Lung (tissue), 12 donors: Measurements from ENCODE around the gene SEMA5B. TPM values are rescaled to one million over a fixed set of nuclear protein-coding genes. Genes with fewer than 3 reads are reported as not detected.

Experiments
- ATAC-seq: fragments of 200-7000 bp; cut with Tn5 transposase; one replicate; pipeline ENCODE4 v1.9.1; 2020; ENCODE audit warnings: moderate number of reproducible peaks; ENCODE audit not compliant: insufficient read depth, low FRiP score
- DNase-seq, 3 donors: peaks; one replicate each; pipeline ENCODE4 v3.0.0-alpha.2; 2013 to 2017
- H3K27ac ChIP-seq, 2 donors: one replicate each; pipeline ENCODE4 v1.5.1; 2013; ENCODE audit warnings: mild to moderate bottlenecking in 2 of 2, moderate library complexity in 2 of 2, control low read depth in 1 of 2, inconsistent platforms in 1 of 2, low read depth in 1 of 2, low read length in 1 of 2
- H3K27me3 ChIP-seq, 3 donors: one replicate each; pipeline ENCODE4 v1.5.1; 2013; ENCODE audit warnings: low read length in 2 of 3; ENCODE audit not compliant: control insufficient read depth in 3 of 3, insufficient read depth in 3 of 3
- H3K36me3 ChIP-seq, 4 donors: one replicate each; pipeline ENCODE4 v1.5.1; 2013; ENCODE audit warnings: low read length in 4 of 4, mild to moderate bottlenecking in 1 of 4, moderate library complexity in 1 of 4; ENCODE audit not compliant: control insufficient read depth in 4 of 4, insufficient read depth in 4 of 4
- H3K4me1 ChIP-seq, 5 donors: one replicate each; pipeline ENCODE4 v1.5.1; 2013; ENCODE audit warnings: low read length in 5 of 5, mild to moderate bottlenecking in 2 of 5, moderate library complexity in 1 of 5; ENCODE audit not compliant: control insufficient read depth in 5 of 5, insufficient read depth in 5 of 5
- H3K4me3 ChIP-seq: one replicate; pipeline ENCODE4 v1.5.1; 2013; ENCODE audit warnings: mild to moderate bottlenecking, control low read depth, moderate library complexity
- H3K9ac ChIP-seq, 2 donors: one replicate each; pipeline ENCODE4 v1.5.1; 2013; ENCODE audit warnings: low read length in 2 of 2, control low read depth in 1 of 2; ENCODE audit not compliant: insufficient read depth in 1 of 2
- H3K9me3 ChIP-seq, 4 donors: one replicate each; pipeline ENCODE4 v1.5.1; 2013; ENCODE audit warnings: low read length in 3 of 4, mild to moderate bottlenecking in 1 of 4, moderate library complexity in 1 of 4; ENCODE audit not compliant: control insufficient read depth in 4 of 4, insufficient read depth in 3 of 4
- WGBS, 2 donors: extraction: QIAGEN DNeasy Blood & Tissue Kit; methylation state at CpG; one replicate each; pipeline ENCODE4 v1.1.7; 2013; 5-methylcytosine and 5-hydroxymethylcytosine counted together
- polyA plus RNA-seq, 2 donors: library from polyadenylated mRNA; stranded (reverse); fragments of 200-250 nt; gene quantifications; one replicate each; pipeline ENCODE4 v1.2.1, GENCODE V29; 2013
- total RNA-seq, 2 donors: library from RNA; depleted of rRNA in 1 of 2; stranded (reverse); fragments of >200 nt in 1 of 2; gene quantifications; one replicate each; pipeline ENCODE4 v1.2.1, GENCODE V29; 2014 to 2021
- TF ChIP-seq, protein P1 (sequence below): IDR thresholded peaks from 2 replicates; pipeline ENCODE4 v1.5.1; 2012; ENCODE audit warnings: mild to moderate bottlenecking; ENCODE audit errors: control extremely low read depth, extremely low read depth
- donor health status: control.
- donor health status: control.
- donor health status: Bipolar disorder and iron deficiency.
- donor health status: healthy.
- donor health status: DM: yes; HTN: yes; CAD: no.

The SEMA5B gene
- total and polyA plus RNA-seq, 4 donors, result 0.30 to 2.2 (median 0.48) TPM

DNA sequence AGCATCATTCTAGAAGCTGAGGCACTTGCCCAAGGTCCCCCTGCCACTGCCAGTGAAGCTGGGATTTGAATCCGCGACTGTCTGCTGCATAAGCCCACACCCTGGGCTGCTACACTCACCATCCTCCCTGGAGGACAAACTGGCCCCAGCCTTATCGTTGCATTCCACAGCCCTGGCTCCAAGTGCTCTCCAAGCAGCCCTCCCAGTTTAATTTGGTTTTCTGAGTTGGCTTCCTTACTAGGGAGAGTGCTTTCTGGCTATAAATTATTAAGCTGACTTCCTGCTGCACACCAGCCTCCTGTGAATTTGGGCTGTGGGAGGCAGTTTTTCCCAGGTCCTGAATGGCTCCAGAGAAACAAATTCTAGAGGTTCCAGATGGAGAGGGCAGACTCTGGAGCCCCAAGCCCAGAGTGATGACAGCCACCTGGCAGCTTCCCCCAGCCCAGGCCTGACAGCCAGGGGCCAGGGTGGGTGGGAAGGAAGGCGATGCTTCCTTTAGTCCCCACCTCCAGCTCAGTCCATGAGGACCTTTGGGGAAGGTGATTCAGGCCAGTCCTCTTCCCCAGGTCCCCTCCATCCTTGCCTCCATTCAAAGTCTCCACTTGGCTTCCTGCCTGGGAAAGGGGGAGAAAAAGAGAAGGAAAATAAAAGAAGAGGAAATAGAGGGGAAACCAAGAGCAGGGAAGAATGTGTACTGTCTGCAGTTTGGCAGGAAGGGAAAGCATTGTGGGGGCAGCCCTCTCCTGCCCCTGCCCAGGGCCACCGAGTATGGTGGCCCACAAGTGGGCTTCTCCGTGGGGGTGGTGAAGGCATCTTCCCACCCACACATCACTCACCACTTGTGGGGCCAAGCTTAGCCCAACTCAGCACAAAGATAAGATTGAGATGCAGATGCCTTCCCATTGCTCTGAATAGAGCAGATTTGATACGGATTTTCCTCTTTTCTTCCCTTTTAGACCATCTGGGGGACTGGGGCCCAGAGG lies 69.6 kb downstream of the SEMA5B start:
- ATAC-seq (peak; percentile 85), DNase-seq (peak; percentile 56 to 85 (median 69))
- no peak overlapping the region for H3K9ac ChIP-seq
- no peaks in the 10 kb centered on the region for H3K36me3 ChIP-seq
- no peaks in the 10 kb centered on the region for H3K27me3 ChIP-seq
- peaks cover 11 to 36% (median 19%) of the 10 kb centered on the region in 5 donors for H3K4me1 ChIP-seq
- no peaks in the 10 kb centered on the region for H3K9me3 ChIP-seq
- WGBS, 2 donors, result 42 to 49% methylated on average over 7 of the region's 7 CpGs
- H3K4me3 ChIP-seq, result no peak overlapping the region
- TF ChIP-seq, protein P1, sequence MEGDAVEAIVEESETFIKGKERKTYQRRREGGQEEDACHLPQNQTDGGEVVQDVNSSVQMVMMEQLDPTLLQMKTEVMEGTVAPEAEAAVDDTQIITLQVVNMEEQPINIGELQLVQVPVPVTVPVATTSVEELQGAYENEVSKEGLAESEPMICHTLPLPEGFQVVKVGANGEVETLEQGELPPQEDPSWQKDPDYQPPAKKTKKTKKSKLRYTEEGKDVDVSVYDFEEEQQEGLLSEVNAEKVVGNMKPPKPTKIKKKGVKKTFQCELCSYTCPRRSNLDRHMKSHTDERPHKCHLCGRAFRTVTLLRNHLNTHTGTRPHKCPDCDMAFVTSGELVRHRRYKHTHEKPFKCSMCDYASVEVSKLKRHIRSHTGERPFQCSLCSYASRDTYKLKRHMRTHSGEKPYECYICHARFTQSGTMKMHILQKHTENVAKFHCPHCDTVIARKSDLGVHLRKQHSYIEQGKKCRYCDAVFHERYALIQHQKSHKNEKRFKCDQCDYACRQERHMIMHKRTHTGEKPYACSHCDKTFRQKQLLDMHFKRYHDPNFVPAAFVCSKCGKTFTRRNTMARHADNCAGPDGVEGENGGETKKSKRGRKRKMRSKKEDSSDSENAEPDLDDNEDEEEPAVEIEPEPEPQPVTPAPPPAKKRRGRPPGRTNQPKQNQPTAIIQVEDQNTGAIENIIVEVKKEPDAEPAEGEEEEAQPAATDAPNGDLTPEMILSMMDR, result no peak
- H3K27ac ChIP-seq, result peak overlapping the region; percentile 55 to 66

DNA sequence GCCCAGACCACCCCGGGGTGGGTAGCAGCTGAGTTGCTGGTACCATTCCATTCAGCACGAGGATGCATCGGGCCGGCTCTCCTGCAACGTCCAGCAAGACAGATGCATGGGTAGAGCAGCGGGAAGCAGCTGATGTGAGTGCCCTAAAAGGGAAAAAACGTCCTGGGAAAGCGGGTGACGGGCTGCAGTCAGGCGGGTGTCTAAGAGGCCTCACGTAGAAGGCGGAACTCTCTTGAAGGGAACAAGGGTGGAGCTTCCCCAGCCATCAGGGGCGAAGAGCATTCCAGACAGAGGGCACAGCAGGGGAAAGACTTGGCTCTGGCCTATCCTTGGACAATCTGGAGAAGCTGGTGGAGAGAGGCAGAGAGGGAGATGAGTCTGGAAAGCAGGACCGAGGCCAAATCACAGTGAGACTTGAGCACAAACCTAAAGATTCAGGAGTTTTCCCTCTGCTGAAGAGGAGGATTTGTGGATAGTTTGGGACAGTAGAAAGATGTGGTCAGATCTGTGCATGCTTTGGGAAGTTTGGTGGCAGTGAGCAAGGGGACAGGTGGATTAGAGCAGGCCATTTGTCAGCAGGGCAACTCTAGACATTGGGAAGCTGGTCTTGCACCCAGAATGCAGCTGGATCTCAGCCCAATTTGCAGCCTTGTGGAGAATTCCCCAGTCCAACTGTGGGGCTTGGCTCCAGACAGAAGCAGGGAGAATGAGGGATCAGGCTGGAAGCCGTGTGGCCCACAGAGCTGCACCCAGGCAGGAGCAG lies 70.7 kb downstream of the SEMA5B start:
- H3K27ac ChIP-seq, result peak overlapping the region; percentile 15 to 46
- TF ChIP-seq, protein P1, result no peak
- ATAC-seq (no peak), DNase-seq (no peak)
- H3K4me1 ChIP-seq, result peaks cover 11 to 36% (median 19%) of the 10 kb centered on the region in 5 donors
- H3K36me3 ChIP-seq, result no peaks in the 10 kb centered on the region
- H3K27me3 ChIP-seq, result no peaks in the 10 kb centered on the region
- H3K9me3 ChIP-seq, result no peaks in the 10 kb centered on the region
- WGBS, 2 donors, result 71 to 83% methylated on average over 15 of the region's 15 CpGs
- no peak overlapping the region for H3K9ac ChIP-seq
- no peak overlapping the region for H3K4me3 ChIP-seq

GRCh38 chr3:122955916-122956692 lies 71.5 kb downstream of the SEMA5B start:
- H3K27me3 ChIP-seq, result no peaks in the 10 kb centered on the region
- peak overlapping the region in 1 of 2 donors; percentile 46 for H3K27ac ChIP-seq
- H3K9ac ChIP-seq, result no peak overlapping the region
- no peak overlapping the region for H3K4me3 ChIP-seq
- 86 to 93% methylated on average over 20 of the region's 20 CpGs for WGBS, 2 donors
- H3K4me1 ChIP-seq, result peaks cover 11 to 35% (median 19%) of the 10 kb centered on the region in 5 donors
- ATAC-seq (no peak), DNase-seq (no peak)
- TF ChIP-seq, protein P1, result no peak
- H3K36me3 ChIP-seq, result no peaks in the 10 kb centered on the region
- no peaks in the 10 kb centered on the region for H3K9me3 ChIP-seq
